ENCODE measurements around the gene SF3B6.

GRCh38 chr2:24051833-24052232, 24.3 kb downstream of the SF3B6 start:
- TF ChIP-seq CTCF (IDR thresholded peaks at IDR 0.05): no peak
- no peak for TF ChIP-seq POLR2A (IDR thresholded peaks at IDR 0.05)

All from tibial nerve (tissue), 3 donors.